Endothelial cell of umbilical vein (primary cell): ENCODE results near the gene C11orf21. TPM values are rescaled to one million over a fixed set of nuclear protein-coding genes. Genes with fewer than 3 reads are reported as not detected.

Source experiments
- BruUV-seq: library from RNA; stranded (reverse); fragments of 400-500 nt; replicated peaks from 2 replicates; lab custom pipeline; 2021; lab: Mats Ljungman, UMichigan
- CTCF ChIA-PET: fragments of 300-600, 350-600 bp; sonication (Branson Sonifier 250); formaldehyde crosslinking; loops from one replicate; lab custom pipeline; 2021; ENCODE audit warnings: antibody characterized with exemption, inconsistent platforms; lab: Charles Lee
- POLR2A ChIA-PET: fragments of 300-600, 350-600 bp; sonication (Branson Sonifier 250); formaldehyde crosslinking; loops from one replicate; lab custom pipeline; 2021; ENCODE audit warnings: antibody characterized with exemption, inconsistent platforms; lab: Charles Lee
- DNase-seq: peaks from one replicate; pipeline ENCODE4 v3.0.0-alpha.2; 2011; ENCODE audit warnings: low read depth, low spot score
- FAIRE-seq: peaks from 2 replicates; lab custom pipeline; 2011; peaks lifted over from hg19 to GRCh38; lab: Jason Lieb, UNC
- H2AFZ ChIP-seq: 2 replicates; pipeline ENCODE4 v1.6.0; 2012; ENCODE audit warnings: low read depth, low read length, control low read depth, inconsistent platforms
- H3K27ac ChIP-seq: 2 replicates; pipeline ENCODE4 v1.5.1; 2011; ENCODE audit warnings: low read depth, mild to moderate bottlenecking, control low read depth, low read length, moderate library complexity; ENCODE audit not compliant: insufficient read depth
- H3K27me3 ChIP-seq, 2 experiments: 2 replicates each; pipeline versions ENCODE4 v1.6.0 to v1.6.1; 2011; ENCODE audit warnings: low read length in 2 of 2, mixed read lengths in 1 of 2; ENCODE audit not compliant: control insufficient read depth in 2 of 2, insufficient read depth in 2 of 2
- H3K36me3 ChIP-seq, 2 experiments: 2 replicates in 1 of 2; 3 replicates in 1 of 2; pipeline ENCODE4 v1.5.1; 2011; ENCODE audit warnings: low read length in 2 of 2, mild to moderate bottlenecking in 1 of 2, moderate library complexity in 1 of 2; ENCODE audit not compliant: control insufficient read depth in 2 of 2, insufficient read depth in 2 of 2; ENCODE audit errors: extremely low read depth in 1 of 2
- H3K4me1 ChIP-seq: 3 replicates; pipeline ENCODE4 v1.5.1; 2011; ENCODE audit warnings: mild to moderate bottlenecking, low read length; ENCODE audit not compliant: control insufficient read depth, insufficient read depth; ENCODE audit errors: extremely low read depth
- H3K4me2 ChIP-seq: 2 replicates; pipeline ENCODE4 v1.6.1; 2011; ENCODE audit warnings: low read length, control low read depth, mixed read lengths; ENCODE audit not compliant: insufficient read depth
- H3K4me3 ChIP-seq, 3 experiments: fragments of 200-600 bp in 1 of 3; sonication (generic), shearing (Covaris generic) in 1 of 3; replicated peaks in 1 of 3; 2 replicates each; pipeline ENCODE4 v1.5.1; 2011 to 2016; ENCODE audit warnings: control low read depth in 3 of 3, low read length in 3 of 3, mild to moderate bottlenecking in 2 of 3, inconsistent platforms in 1 of 3, low read depth in 1 of 3, moderate library complexity in 1 of 3; ENCODE audit not compliant: insufficient read depth in 1 of 3
- H3K79me2 ChIP-seq: 2 replicates; pipeline ENCODE4 v1.6.0; 2012; ENCODE audit warnings: low read length, inconsistent platforms; ENCODE audit not compliant: control insufficient read depth, insufficient read depth
- H3K9ac ChIP-seq: replicated peaks from 2 replicates; pipeline ENCODE3; 2011; ENCODE audit warnings: low read length, control low read depth; ENCODE audit not compliant: insufficient read depth; ENCODE audit errors: extremely low read depth
- H3K9me1 ChIP-seq: replicated peaks from 3 replicates; pipeline ENCODE4 v1.6.0; 2011; ENCODE audit warnings: mild to moderate bottlenecking, low read length; ENCODE audit not compliant: control insufficient read depth, insufficient read depth; ENCODE audit errors: extremely low read depth
- H3K9me3 ChIP-seq: replicated peaks from 2 replicates; pipeline ENCODE4 v1.5.1; 2012; ENCODE audit warnings: low read length, inconsistent platforms; ENCODE audit not compliant: control insufficient read depth, insufficient read depth
- H4K20me1 ChIP-seq: replicated peaks from 2 replicates; pipeline ENCODE3; 2011; ENCODE audit warnings: mild to moderate bottlenecking, low read length; ENCODE audit not compliant: control insufficient read depth, insufficient read depth; ENCODE audit errors: extremely low read depth
- CTCF ChIP-seq, 2 donors: IDR thresholded peaks; 1 replicate in 1 of 2; 2 replicates in 1 of 2; pipeline ENCODE4 v1.5.1; 2011; ENCODE audit warnings: low read length in 2 of 2, mild to moderate bottlenecking in 2 of 2, moderate library complexity in 2 of 2, control low read depth in 1 of 2, inconsistent platforms in 1 of 2, low read depth in 1 of 2; ENCODE audit not compliant: insufficient read depth in 1 of 2; ENCODE audit errors: extremely low read depth in 1 of 2
- EZH2 ChIP-seq: IDR thresholded peaks from 2 replicates; pipeline ENCODE4 v1.6.1; 2012; ENCODE audit warnings: borderline replicate concordance, low read depth, mild to moderate bottlenecking, moderate library complexity, low read length, inconsistent platforms; ENCODE audit not compliant: severe bottlenecking
- FOS ChIP-seq: IDR thresholded peaks from 2 replicates; pipeline ENCODE4 v1.6.1; 2011; ENCODE audit warnings: mild to moderate bottlenecking, low read length, moderate library complexity, borderline replicate concordance; ENCODE audit not compliant: insufficient read depth
- GATA2 ChIP-seq: IDR thresholded peaks from 2 replicates; pipeline ENCODE4 v1.7.0; 2011; ENCODE audit warnings: low read depth, mild to moderate bottlenecking, moderate library complexity, mixed read lengths, low read length; ENCODE audit not compliant: insufficient read length, insufficient read depth
- JUN ChIP-seq: IDR thresholded peaks from 2 replicates; pipeline ENCODE4 v1.6.1; 2011; ENCODE audit warnings: borderline replicate concordance, low read depth; ENCODE audit not compliant: insufficient read length, insufficient read depth
- MYC ChIP-seq: IDR thresholded peaks from one replicate; pipeline ENCODE4 v1.6.1; 2011; ENCODE audit warnings: mild to moderate bottlenecking, low read depth, low read length
- POLR2A ChIP-seq: IDR thresholded peaks from 2 replicates; pipeline ENCODE4 v1.6.1; 2012; ENCODE audit warnings: low read depth, mild to moderate bottlenecking, control low read depth, low read length
- POLR2AphosphoS5 ChIP-seq: IDR thresholded peaks from 2 replicates; pipeline ENCODE4 v1.6.1; 2012; ENCODE audit warnings: low read depth, mild to moderate bottlenecking, control low read depth, low read length, moderate library complexity; ENCODE audit not compliant: insufficient read depth
- dilution Hi-C: fragments of 300-500 bp; cut with MboI; formaldehyde crosslinking; loops from one replicate; pipeline ENCODE4 v1.15.0; 2019; ENCODE audit warnings: low sequenced_read_pairs; ENCODE audit not compliant: extremely low pct_ligation_motif_present
- intact Hi-C: fragments of 100-400 bp; cut with micrococcal nuclease; formaldehyde crosslinking; loops from one replicate; pipeline ENCODE4 v1.10.0; 2022
- polyA plus RNA-seq, 4 experiments: library from polyadenylated mRNA; depleted of rRNA in 3 of 4; stranded (reverse) in 3 of 4; unstranded in 1 of 4; fragments of >200 nt; gene quantifications; 2 replicates each; pipeline versions ENCODE4 v1.2.1 to v1.2.3, GENCODE V29; 2011 to 2012; ENCODE audit warnings: missing spikeins in 1 of 4
- total RNA-seq: library from RNA; stranded (reverse); gene quantifications from 2 replicates; pipeline ENCODE4 v1.2.3, GENCODE V29; 2021
- TF ChIP-seq, protein P1 (sequence below): IDR thresholded peaks from 2 replicates; pipeline ENCODE4 v1.6.1; 2011; ENCODE audit not compliant: insufficient read depth, insufficient read length

The C11orf21 gene
- total and polyA plus RNA-seq, 2 donors (not counting 3 experiments of a cell fraction or from before 2014, with no cell fraction given), result not detected

- Histone ChIP-seq H3K4me2 (no peak overlapping the region), H4K20me1 (no peaks in the 10 kb centered on the region), H3K9me1 (no peaks in the 10 kb centered on the region), H3K4me1 (no peaks in the 10 kb centered on the region), H2AFZ (no peak overlapping the region), H3K9ac (no peak overlapping the region), H3K36me3 (no peaks in the 10 kb centered on the region), H3K4me3 (no peak overlapping the region), H3K27me3 (peaks cover 0 to 4% of the 10 kb centered on the region in 2 experiments), H3K27ac (no peak overlapping the region), H3K79me2 (no peaks in the 10 kb centered on the region), H3K9me3 (no peaks in the 10 kb centered on the region)
- ChIA-PET POLR2A (no interaction called here), CTCF (interaction anchor here (1.7 kb wide), 1 partner anchor 15 kb away, joined by 5 read pairs; no protein-coding TSS in a partner anchor)
- dilution Hi-C loops (no loop called here), intact Hi-C loops (no loop called here)
- BruUV-seq, result no TSS peak
- TF ChIP-seq, protein P1, sequence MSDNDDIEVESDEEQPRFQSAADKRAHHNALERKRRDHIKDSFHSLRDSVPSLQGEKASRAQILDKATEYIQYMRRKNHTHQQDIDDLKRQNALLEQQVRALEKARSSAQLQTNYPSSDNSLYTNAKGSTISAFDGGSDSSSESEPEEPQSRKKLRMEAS, result no peak
- TF ChIP-seq FOS, result no peak
- no peak for TF ChIP-seq CTCF (IDR thresholded peaks at IDR 0.05; ENCODE audit: extremely low read depth in 1 of 2, insufficient read depth in 1 of 2, low read depth in 1 of 2, low read length in 2 of 2)
- TF ChIP-seq GATA2, result no peak
- TF ChIP-seq EZH2, result no peak
- no peak for TF ChIP-seq MYC
- no peak for TF ChIP-seq POLR2A
- TF ChIP-seq JUN, result no peak
- no peak for TF ChIP-seq POLR2AphosphoS5
- FAIRE-seq (no peak), DNase-seq (no peak)
Observed at GRCh38 chr11:2289859-2290258, 11.9 kb downstream of the C11orf21 start.
